ENCODE data around the gene TMTC4.

DNA sequence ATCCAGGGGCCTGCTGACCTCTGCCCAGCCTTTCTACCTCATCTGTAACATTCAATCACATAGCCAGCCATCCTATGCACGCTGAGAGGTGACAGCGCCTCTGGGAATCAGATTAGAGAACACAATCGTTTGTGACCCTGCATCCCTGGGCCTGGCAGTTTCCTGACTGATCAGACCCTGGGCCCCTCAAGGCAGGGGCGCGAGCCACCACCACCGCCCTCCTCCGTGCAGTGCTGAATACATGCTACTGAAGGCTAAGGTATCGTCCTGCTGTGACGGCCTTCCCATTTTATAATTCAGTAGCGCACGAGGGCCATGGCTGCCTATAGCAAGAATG is 1.3 kb downstream of the TMTC4 start:
- TF ChIP-seq, protein P1, sequence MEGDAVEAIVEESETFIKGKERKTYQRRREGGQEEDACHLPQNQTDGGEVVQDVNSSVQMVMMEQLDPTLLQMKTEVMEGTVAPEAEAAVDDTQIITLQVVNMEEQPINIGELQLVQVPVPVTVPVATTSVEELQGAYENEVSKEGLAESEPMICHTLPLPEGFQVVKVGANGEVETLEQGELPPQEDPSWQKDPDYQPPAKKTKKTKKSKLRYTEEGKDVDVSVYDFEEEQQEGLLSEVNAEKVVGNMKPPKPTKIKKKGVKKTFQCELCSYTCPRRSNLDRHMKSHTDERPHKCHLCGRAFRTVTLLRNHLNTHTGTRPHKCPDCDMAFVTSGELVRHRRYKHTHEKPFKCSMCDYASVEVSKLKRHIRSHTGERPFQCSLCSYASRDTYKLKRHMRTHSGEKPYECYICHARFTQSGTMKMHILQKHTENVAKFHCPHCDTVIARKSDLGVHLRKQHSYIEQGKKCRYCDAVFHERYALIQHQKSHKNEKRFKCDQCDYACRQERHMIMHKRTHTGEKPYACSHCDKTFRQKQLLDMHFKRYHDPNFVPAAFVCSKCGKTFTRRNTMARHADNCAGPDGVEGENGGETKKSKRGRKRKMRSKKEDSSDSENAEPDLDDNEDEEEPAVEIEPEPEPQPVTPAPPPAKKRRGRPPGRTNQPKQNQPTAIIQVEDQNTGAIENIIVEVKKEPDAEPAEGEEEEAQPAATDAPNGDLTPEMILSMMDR (IDR thresholded peaks at IDR 0.05; ENCODE audit: low read depth, low read length, poor library complexity, severe bottlenecking) = no peak
- no peak for TF ChIP-seq EZH2phosphoT487 (IDR thresholded peaks at IDR 0.05; ENCODE audit: borderline replicate concordance, low read length)

All from DOHH2 (cell line).